HG02678 (cell line): ENCODE results near the gene GTF2I.
"Not testable (repeated sequence)": the region's sequence is repeated elsewhere in the genome, so short reads cannot be mapped to it uniquely, and the experiment has no call there.

Source experiments
- ATAC-seq: cut with Tn5 transposase; IDR thresholded peaks from one replicate; pipeline ENCODE4 v1.9.1; 2021; ENCODE audit warnings: mild to moderate bottlenecking, moderate library complexity; ENCODE audit not compliant: unreplicated experiment

GTF2I gene

DNA sequence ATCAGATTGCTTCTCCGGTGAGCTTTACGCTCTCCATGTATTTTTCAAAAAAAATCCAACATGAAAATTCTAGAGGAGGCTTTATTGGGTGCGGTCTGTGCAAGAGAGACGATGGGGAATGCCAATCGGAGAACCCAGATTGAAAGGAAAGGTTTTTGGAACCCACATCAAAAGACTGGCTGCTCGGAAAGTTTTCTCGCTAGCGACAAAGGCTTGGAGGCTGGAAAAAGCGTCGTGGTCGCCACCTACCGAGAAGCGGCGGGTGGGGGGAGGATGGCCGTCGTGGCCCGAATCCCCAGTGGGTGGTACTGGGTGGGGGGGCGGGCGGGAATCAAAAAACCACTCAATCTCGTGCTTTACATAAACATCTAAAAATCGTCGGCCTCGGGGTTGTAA is 1.1 kb upstream of the GTF2I start:
- no peak for ATAC-seq

DNA sequence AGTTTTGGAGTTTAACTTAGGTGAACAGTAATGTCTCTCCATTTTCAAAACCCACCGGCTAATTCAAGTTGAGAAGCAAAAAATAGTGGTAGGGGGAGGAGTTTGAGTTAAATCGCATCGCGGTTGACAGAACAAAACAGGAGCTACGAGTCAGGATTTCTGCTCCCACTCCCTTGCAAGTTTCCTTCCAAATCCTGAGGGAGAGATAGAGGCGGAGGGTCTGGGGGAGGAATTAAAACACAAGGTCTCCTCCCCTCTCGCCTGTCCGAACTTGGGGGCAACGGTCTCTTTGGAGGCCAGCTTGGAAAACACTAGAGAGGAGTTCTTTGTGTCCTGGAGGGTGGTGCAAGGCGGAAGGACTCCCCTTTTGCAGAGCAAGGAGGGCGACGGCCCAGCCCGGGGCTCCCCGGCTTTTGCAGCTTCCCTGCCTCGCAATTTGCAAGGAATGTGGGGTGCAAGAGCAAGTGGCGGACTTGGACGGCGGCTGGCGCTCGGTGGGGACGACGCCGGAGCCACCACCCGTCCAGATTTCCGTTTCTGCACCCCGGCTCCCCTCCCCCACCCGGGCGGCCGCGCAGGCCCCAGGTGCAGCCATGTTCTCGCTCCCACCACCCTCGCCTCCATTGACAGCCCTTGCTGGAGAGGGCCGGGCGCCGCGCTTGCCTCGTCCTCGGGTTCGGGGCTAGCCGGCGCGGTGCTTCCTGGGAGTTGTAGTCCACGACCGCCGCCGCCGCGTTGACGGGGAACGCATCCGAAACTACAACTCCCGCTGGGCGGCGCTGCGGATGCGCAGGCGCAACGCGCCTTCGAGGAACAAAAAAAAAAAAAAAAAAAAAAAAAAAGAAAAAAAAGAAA is 454 bp upstream of the GTF2I start:
- peak; percentile 69 for ATAC-seq

DNA sequence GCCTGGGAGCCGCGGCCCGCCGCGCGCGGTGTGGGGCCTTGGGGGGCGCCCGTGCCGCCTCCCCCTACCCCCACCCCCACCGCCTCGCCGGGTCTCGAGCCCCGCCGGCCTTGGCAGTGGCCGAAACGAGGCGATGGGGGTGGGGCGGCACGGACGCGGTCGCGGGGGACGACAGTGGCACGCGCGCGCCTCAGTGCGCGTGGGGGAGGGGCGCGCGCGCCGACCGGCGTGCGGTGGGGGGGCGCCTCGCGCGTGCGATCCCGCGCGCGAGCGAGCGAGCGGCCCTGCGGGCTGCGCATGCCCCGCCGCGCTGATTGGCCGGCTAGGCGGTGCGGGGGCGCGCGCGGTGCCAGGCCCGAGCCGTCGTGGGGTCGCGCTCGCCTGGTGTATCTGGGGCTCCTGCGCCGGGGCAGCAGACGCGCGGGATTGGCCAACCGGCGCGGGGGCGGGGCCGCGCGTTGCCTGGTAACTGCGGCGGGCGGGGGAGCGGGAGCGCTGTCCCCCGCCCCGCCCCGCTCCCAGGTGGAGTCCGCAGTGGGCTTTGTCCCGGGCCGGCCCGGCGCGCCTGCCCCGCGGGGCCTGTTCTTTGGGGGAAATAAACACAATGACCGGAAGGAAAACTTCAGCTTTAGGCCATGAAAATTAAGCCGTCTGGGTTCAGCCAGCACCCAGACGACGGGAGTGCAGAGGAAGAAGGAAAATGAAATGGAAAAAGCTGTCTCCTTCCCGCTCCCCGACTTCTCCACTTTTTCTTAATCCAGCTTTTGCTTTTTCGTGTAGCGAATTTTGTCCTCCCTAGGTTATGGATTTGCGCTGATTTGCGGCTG is 873 bp downstream of the GTF2I start:
- ATAC-seq, result peak; percentile 60

DNA sequence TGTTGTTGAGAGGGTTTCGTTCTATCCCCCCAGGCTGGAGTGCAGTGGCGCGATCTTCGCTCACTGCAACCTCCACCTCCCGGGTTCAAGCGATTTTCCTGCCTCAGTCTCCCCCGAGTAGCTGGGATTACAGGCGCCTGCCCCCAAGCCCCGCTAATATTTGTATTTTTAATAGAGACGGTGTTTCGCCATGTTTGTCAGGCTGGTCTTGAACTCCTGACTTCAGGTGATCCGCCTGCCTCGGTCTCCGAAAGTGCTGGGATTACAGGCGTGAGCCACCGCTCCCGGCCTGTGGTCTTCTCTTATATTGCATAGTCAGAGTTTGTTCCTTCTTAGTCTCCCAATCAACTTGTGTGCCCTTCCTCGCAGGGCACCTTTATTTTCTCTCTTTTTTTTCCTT is 2.7 kb downstream of the GTF2I start:
- ATAC-seq, result not testable (repeated sequence)

DNA sequence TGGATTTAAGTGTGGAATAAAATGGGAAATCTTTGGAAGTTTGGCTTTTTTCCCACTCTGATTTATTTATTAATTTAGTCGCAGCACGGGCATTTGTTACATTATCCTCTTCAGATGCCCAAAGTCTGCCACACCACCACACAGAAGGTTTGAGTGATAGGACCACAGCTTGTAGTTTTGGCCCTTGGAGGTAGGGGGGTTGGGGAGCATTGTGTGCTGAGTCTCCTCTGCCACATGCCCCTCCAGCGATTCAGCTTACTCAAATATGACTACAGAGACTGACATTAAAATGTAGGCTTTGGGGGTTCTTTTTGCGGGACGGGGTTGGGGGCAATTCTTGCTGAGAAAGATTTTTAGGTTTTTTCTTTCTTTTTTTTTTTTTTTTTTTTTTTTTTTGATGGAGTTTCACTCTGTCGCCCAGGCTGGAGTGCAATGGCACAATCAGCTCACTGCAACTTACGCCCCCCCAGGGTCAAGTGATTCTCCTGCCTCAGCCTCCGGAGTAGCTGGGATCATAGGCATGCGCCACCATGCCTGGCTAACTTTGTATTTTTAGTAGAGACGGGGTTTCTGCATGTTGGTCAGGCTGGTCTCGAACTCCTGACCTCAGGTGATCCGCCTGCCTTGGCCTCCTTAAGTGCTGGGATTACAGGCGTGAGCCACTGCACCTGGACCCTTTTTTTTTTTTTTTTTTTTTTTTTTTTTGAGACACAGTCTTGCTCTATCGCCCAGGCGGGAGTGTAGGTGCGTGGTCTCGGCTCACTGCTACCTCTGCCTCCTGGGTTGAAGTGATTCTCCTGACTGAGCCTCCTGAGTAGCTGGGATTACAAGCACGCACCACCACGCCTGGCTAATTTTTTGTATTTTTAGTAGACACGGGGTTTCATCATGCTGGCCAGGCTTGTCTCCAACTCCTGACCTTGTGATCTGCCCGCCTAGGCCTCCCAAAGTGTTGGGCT is 4.6 kb downstream of the GTF2I start:
- ATAC-seq, result not testable (repeated sequence)

DNA sequence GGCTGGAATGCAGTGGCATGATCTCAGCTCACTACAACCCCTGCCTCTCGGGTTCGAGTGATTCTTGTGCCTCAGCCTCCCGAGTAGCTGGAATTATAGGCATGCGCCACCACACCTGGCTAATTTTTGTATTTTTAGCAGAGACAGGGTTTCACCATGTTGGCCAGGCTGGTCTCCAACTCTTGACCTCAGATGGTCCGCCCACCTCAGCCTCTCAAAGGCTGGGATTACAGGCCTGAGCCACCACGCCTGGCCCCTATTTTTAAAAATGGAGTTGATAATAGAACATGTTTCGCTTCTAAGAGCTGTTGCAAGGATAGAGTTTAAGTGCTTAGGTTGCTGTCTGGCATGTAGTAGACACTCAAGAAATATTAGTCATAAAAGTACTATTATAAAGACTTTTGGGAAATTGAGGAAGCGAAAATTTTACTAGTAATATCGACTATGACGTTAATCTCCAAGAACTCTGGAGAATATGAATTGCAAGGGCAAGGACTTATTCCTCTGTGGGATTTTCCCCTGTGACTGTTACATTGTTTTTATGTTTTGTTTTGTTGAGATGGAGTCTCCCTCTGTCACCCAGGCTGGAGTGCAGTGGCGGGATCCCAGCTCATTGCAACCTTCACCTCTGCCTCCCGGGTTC is 7.9 kb downstream of the GTF2I start:
- no peak for ATAC-seq

DNA sequence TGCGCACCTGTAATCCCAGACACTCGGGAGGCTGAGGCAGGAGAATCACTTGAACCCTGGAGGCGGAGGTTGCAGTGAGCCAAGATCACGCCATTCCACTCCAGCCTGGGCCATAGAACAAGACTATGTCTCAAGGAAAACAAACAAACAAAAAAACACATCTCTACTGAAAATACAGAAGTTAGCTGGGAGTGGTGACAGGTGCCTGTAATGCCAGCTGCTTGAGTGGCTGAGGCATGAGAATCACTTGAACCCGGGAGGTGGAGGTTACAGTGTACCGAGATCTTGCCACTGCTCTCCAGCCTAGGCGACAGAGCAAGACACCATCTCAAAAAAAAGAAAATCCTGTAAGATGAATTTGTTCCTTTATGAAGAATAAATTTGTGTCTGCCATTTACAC is 9.5 kb downstream of the GTF2I start:
- ATAC-seq, result not testable (repeated sequence)

DNA sequence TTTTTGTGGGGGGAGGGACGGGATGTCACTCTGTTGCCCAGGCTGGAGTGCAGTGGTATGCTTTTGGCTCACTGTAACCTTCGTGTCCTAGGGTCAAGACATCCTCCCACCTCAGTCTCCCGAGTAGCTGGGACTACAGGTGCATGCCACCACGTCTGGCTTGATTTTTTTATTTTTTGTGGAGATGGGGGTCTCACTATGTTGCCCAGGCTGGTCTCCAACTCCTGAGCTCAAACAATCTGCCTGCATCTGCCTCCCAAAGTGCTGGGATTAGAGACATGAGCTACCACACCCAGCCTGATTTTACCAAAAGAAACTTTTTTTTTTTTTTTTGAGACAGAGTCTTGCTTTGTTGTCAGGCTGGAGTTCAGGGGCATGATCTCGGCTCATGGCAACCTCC is 10.0 kb downstream of the GTF2I start:
- ATAC-seq, result not testable (repeated sequence)

DNA sequence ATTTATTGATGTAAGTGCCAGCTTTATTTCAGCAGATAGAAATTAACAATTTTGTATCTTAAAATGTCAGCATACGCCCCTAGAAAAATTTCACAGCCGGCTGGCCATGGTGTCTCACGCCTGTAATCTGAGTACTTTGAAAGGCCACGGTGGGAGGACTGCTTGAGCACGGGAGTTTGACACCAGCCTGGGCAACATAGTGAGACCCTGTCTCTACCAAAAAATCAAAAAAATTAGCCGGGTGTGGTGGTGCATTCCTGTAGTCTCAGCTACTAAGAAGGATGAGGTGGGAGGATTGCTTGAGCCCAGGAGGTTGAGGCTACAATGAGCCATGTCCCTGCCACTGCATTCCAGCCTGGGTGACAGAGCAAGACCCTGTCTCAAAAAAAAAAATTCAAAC is 14.1 kb downstream of the GTF2I start:
- no peak for ATAC-seq

DNA sequence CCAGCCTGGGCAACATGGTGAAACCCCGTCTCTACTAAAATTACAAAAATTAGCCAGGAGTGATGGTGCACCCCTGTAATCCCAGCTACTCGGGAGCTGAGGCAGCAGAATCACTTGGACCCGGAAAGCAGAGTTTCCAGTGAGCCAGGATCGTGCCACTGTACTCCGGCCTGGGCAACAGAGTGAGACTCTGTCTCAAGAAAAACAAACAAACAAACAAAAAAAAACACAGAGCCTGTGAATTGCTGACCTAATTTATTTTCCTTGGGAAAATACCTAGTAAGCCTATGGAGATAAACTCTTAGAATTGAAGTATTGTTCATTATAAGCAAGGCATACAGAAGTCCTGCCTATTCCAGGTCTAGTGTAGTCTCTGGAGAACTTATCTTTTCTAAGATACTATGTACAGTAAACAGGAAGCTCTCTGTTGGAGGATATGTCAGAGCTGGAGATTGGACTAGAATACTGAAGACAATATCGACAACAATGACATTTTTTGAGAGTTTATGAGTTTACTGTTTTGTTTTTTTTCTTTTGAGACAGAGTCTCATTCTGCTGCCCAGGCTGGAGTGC is 14.9 kb downstream of the GTF2I start:
- no peak for ATAC-seq

DNA sequence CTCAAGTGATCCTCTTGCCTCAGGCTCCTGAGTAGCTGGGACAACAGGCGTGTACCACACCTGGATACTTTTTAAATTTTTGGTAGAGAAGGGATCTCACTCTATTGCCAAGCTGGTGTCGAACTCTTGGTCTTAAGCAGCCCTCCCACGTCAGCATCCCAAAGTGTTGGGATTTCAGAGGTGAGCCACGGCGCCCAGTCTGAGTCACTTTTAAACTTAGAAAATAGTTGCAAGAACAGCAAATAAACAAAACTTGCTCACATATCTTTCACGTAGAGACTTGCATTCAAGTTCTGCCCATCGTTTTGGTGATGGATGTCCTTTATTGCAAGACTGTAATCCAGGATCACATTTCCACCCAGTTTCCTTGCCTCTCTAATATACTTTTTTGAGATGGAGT is 16.6 kb downstream of the GTF2I start:
- ATAC-seq, result no peak

DNA sequence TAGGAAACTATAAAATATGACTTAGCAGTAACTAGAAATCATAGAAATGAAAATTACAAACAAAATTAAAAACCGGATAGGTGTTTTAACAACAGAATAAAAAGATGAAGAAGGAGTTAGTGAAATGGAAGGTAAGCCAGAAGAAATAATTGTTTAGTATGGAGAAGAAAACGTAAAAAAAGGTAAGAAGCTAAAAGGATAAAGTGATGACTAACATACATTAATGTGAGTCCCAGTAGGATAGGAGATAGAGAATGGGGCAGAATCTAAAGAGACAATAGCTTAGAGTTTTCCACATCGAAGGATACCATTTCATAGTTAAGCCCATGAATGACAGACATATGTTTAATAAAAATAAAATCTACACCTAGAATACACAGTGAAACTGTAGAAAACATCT is 25.3 kb downstream of the GTF2I start:
- ATAC-seq, result no peak

DNA sequence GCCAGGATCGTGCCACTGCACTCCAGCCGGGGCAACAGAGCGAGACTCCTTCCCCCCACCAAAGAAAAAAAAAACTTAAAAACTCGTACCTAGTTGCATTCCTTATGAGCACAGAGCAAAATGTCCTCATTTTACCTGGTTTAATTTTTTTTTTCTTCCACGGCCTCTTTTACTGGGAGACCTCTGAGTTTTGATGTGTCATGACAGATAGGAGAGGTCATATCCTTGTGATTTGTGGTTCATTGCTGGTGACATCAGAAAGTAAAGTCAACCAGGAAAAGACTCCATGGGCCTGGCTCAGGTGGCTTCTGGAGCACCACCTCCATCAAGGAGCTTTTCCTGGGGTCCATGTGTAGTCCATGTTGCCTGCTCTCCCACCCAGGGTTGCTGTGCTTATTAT is 26.3 kb downstream of the GTF2I start:
- no peak for ATAC-seq

DNA sequence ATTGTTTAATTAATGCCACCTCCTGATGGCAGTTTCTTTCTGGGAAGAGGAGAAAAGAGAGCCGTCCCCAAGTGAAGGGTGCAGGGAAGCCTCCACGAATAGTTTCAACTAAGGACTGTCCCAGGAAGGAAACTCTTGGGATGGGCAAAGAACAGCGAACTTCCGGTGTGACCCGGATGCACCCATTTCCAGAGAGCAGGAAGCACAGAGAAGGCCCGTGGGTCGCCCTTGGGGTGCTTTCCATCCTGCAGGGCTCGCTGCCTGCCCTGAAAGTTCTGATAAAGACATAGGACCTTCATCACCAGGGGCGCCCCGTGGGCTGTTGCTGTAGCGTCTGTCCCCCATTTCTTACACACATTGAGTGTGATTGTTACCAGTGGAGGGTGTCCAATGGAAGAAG is 27.0 kb downstream of the GTF2I start:
- no peak for ATAC-seq

DNA sequence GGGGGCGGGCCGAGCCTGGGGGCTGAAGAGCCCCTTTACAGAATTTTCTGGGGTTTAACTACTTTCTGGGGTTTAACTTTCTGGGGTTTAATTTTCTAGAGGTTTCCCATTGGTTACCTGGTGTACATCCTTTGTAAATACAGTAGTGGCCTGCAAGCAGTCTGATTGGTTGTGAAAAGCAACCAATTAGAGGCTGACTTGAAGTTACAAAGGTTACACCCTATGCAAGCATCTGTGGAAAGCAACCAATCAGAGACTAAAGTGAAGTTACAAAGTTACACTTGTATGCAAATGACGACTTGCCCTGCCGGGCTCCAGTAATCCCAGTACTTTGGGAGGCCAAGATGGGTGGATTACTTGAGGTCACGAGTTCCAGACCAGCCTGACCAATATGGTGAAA is 27.4 kb downstream of the GTF2I start:
- ATAC-seq, result no peak

DNA sequence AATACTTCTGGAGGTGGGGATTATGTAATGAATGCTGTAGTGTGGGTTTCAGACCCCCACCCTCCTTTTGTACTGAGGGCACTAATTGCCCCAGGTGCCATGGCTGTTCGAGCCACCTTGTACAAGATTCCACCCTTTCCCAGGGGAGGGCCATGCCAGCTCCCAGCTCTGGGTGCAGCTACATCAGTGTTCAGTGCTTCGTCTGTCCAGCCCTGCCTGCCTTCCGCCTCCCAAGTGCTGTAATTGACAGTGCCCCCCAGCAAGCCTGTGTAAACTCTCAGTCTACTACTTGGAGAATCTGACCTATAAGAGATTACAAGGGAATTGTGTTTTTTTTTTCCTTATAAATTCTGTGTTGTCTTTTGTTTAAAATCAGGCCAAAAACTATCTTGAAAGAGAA is 33.0 kb downstream of the GTF2I start:
- ATAC-seq, result no peak

DNA sequence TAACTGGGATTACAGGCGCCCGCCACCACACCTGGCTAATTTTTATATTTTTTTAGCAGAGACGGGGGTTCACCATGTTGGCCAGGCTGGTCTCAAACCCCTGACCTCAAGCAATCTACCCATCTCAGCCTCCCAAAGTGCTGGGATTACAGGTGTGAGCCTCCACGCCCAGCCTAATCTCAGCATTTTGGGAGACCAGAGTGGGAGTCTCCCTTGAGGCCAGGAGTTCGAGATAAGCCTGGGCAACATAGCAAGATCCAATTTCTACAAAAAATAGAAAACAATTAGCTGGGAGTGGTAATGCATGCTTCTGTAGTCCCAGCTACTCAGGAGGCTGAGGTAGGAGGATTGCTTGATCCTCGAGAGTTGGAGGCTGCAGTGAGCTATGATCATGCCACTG is 46.9 kb downstream of the GTF2I start:
- not testable (repeated sequence) for ATAC-seq

DNA sequence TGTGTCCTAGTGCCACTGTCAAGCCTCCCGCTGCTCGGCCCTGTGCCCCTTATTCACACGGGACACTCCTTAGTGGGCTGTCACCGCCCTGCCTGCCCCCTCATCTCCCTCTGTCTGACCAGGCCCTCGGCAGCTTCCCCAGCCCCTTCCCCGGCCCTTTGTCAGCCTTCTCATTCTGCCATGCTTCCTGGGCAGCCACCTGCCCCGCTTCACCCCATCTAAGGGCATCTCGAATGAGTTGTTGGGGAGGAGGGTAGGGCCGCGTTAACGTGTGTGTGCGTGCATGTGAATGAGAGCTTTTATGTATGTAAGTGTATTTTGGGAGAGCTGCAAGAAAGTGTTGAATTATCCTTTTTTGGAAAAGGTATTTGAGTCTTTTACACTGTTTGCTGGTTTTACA is 49.7 kb downstream of the GTF2I start:
- no peak for ATAC-seq

DNA sequence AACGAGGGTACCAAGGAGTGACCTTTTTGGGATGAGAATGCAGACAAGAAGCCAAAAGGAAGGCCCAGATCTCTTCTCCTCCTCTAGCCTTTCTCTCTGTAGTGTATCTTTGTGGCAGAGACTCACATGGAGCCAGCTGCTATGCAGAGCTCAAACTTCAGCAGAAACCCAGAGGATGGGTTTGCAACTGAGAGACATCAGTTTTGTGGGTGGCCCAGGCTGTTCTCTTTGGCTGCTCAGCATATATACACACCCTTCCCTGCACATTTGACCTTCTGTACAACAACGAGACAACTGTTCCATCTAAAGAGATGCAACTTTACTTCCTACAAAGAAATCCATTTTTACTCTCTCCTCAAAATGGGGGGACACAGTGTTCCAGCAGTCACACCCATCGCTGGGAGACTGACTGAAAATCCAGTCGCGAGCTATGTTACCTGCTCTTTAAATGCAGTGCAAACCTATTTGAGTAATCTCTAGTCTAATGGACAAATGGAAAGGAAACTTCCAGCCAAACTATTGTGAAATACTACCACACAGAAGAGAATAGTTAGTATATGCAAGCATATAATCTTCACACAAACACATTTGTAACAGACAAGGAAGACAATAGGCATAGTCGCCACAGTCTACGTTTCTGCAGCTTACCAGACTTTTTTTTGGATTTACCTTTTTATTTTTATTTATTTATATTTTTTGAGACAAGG is 51.2 kb downstream of the GTF2I start:
- ATAC-seq, result no peak
